Measurements from ENCODE around the gene CLASRP. TPM values are rescaled to one million over a fixed set of nuclear protein-coding genes. Genes with fewer than 3 reads are reported as not detected.

CLASRP gene
- total and polyA plus RNA-seq, 11 donors = 25.8 to 68.2 (median 32.4) TPM

- DNase-seq (peak; percentile 60 to 81 (median 67)), ATAC-seq (peak; percentile 45 to 78 (median 69))
- TF ChIP-seq CTCF (IDR thresholded peaks at IDR 0.05) = peak; percentile 69 to 91 (median 83)
- no peak for TF ChIP-seq POLR2A (IDR thresholded peaks at IDR 0.05)
- Histone ChIP-seq H3K9me3 (no peaks in the 10 kb centered on the region), H3K36me3 (peaks cover 9 to 100% (median 99%) of the 10 kb centered on the region in 9 donors), H3K4me3 (no peak overlapping the region), H3K27me3 (no peaks in the 10 kb centered on the region), H3K27ac (no peak overlapping the region), H3K4me1 (no peaks in the 10 kb centered on the region)
- WGBS, 4 donors = 60 to 76% (median 63%) methylated on average over 14 to 16 of the region's 16 CpGs
- intact Hi-C loops (cut with DNase I) = loop anchor here in 5 of 10 donors (5.0 to 10.0 kb wide), 3 partner anchors 155 to 165 kb away; partner anchors contain the start of genes APOE (in 3 of the 5) and TOMM40 (in 1 of the 5)
Observed at GRCh38 chr19:45059258-45059965, 20.6 kb downstream of the CLASRP start.

GRCh38 chr19:45061965-45062364, 23.1 kb downstream of the CLASRP start:
- intact Hi-C loops (cut with DNase I) = no loop called here
- H3K4me3 ChIP-seq = no peak overlapping the region
- no peaks in the 10 kb centered on the region for H3K9me3 ChIP-seq
- DNase-seq (no peak), ATAC-seq (no peak)
- H3K27me3 ChIP-seq = no peaks in the 10 kb centered on the region
- 88 to 95% (median 91%) methylated on average over 4 of the region's 4 CpGs for WGBS, 4 donors
- no peaks in the 10 kb centered on the region for H3K4me1 ChIP-seq
- H3K27ac ChIP-seq = no peak overlapping the region
- no peak for TF ChIP-seq POLR2A (IDR thresholded peaks at IDR 0.05)
- no peak for TF ChIP-seq CTCF (IDR thresholded peaks at IDR 0.05)
- peaks cover 6 to 100% (median 100%) of the 10 kb centered on the region in 9 donors for H3K36me3 ChIP-seq

- intact Hi-C loops (cut with DNase I) = no loop called here
- ATAC-seq (no peak), DNase-seq (peak in 1 of 5 donors; percentile 50)
- peaks cover 6 to 100% (median 98%) of the 10 kb centered on the region in 9 donors for H3K36me3 ChIP-seq
- H3K27ac ChIP-seq = no peak overlapping the region
- no peaks in the 10 kb centered on the region for H3K9me3 ChIP-seq
- no peak for TF ChIP-seq CTCF (IDR thresholded peaks at IDR 0.05)
- no peak for TF ChIP-seq POLR2A (IDR thresholded peaks at IDR 0.05)
- WGBS, 4 donors = 96 to 98% (median 96%) methylated on average over 84 to 85 of the region's 85 CpGs
- no peak overlapping the region for H3K4me3 ChIP-seq
- no peaks in the 10 kb centered on the region for H3K27me3 ChIP-seq
- no peaks in the 10 kb centered on the region for H3K4me1 ChIP-seq
Observed at GRCh38 chr19:45063851-45064801, 25.3 kb downstream of the CLASRP start.

All from heart left ventricle (tissue), 16 donors.